Measurements from ENCODE around the gene ARMC10.

DNA sequence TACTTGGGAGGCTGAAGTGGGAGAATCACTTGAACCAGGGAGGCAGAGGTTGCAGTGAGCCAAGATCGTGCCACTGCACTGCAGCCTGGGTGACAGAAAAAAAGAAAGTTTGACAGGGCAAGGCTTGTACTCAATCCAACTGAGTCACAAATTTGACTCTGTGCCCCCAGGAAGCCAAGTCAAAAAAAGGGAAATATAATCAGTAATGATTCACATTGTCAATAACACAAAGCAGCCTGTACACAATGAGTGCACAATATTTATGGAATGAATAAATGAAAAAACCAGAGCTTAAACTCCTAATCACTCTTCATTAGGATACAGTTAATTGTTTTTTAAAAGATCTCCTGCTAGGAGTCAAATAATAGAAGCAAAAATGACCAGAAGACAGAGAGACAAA lies 67.6 kb downstream of the ARMC10 start:
- TF ChIP-seq, protein P1, sequence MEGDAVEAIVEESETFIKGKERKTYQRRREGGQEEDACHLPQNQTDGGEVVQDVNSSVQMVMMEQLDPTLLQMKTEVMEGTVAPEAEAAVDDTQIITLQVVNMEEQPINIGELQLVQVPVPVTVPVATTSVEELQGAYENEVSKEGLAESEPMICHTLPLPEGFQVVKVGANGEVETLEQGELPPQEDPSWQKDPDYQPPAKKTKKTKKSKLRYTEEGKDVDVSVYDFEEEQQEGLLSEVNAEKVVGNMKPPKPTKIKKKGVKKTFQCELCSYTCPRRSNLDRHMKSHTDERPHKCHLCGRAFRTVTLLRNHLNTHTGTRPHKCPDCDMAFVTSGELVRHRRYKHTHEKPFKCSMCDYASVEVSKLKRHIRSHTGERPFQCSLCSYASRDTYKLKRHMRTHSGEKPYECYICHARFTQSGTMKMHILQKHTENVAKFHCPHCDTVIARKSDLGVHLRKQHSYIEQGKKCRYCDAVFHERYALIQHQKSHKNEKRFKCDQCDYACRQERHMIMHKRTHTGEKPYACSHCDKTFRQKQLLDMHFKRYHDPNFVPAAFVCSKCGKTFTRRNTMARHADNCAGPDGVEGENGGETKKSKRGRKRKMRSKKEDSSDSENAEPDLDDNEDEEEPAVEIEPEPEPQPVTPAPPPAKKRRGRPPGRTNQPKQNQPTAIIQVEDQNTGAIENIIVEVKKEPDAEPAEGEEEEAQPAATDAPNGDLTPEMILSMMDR (conservative IDR thresholded peaks at IDR 0.05) = no peak
- no peak for TF ChIP-seq EZH2 (IDR thresholded peaks at IDR 0.05; ENCODE audit: low read depth)
